Cortex of kidney (tissue), 1 donor: ENCODE results near the gene SPTBN1.

Experiments used
- DNase-seq: peaks from one replicate; lab custom pipeline; 2025; lab: John Stamatoyannopoulos, UW

SPTBN1 gene

DNA sequence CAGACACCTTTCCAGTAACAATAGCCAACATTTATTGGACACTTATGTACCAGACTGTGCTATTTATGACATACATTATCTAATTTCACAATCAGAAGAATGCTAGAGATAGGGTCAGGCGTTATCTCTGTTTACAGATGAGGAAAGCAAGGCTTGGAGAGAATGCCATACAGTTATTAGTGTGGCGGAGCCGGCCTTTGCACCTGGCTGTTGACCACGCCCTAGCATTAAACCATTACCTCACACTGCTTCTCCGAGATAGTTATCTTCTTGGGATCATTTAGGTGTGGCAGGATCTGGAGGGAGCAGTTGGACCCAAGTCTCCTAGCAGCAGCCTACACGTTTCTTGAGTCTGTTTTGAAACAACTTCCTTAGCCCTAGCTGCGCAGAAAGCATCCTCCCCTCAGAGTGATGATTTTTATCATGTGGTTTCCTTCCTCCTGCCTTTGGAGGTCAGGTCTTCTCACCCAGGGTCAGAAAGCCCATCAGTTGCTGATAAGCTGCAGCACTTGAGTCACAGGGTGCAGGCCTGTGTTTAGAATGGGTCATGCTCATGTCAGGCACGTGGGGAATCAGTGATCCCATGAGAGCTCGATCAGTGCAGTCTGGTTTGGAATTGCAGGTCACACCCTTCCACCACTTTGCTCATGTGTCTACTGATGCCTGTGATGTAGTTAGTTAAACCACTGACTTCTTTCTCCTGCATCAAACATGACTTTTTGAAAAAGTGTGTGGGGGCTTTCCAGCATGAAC, 118.2 kb downstream of the SPTBN1 start:
- no peak for DNase-seq

DNA sequence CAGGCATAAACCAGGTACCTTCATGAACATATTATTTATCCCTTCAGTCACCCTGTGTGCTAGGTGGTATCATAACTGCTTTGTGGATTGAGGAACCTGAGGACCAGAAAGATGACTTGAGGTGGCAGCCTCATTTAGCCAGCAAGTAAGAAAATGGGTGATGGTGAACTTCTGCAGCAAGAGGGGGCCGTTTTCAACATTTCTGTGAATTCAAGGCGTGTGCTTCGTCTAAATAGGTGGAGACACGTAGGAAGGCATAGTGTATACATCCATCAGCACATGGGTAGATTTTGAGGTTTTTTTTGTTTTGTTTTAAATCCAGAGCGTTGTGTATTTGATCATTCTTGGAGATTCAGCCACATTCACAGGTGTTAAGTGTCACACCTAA, 118.7 kb downstream of the SPTBN1 start:
- DNase-seq, result no peak

DNA sequence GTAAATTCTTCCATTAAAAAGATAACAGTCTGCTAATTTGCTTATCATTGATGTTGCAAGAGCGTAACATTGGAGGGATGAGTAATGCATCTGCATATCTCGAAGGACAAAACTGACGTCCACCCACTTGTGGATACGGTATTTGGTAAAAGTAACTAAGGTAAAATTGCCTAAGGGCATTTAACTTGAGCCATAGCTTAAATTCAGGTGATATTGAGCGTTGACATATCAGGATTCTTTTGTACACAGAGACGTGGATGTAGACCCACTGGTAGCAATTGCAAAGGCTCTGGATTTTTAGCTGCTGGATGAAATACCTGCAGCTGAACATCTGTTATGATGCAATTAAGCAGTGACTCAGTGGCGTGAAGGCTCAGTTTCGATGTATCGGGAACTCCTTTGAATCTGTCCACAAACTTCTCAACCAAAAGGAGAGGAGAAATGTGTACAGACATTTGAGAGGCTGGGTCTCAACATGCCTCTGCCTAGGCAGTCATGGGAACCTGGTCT, 119.3 kb downstream of the SPTBN1 start:
- no peak for DNase-seq

DNA sequence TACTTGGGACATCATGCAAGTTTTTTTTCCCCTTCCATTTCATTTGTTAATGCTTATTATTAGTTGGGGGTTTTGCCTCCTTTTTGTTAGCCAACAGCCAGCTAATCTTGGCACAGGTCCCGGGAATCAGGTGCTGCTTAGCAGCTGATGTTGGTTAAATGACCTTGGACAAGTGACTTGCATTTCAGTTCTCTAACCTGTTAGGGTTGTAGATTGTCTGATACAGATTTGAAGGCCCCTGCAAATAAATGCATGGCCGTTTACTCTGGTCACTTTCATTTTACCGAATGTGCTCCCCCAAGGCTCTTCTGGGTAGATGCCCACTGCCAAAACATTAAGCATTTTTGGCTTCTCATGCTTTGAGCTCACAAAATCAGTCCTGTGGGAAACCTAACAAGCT, 120.9 kb downstream of the SPTBN1 start:
- no peak for DNase-seq

DNA sequence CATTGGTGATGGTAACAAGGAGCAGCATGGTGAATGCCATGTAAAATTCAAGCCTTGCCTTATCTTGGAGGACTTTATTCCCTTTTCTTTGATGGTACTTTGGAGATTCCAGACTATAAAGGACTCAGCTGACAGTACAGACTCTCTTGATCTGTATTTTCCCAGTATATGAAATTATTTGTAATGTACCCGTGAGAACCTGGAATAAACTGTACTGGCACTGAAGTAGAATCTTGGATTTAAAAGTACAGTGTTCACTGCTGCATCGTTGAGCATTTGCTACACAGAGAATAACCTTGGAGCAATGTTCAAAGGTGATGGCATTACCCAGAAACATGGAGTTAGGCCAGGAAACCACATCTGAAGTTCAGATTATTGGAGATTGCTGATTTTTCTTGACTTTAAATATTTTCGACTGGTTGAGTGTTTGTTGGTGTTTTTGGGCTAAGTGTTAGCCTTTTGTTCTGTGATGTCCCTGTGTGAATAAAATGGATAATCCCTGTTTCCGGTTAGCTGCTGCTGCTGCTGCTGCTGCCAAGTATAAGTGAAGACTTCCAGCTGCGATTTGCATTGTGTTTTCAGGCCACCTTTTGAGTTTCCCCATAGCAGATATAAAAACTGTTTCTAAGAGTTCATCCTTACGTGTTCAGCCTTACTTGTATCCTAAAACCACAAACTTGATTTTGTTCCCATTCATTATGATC, 122.0 kb downstream of the SPTBN1 start:
- no peak for DNase-seq

DNA sequence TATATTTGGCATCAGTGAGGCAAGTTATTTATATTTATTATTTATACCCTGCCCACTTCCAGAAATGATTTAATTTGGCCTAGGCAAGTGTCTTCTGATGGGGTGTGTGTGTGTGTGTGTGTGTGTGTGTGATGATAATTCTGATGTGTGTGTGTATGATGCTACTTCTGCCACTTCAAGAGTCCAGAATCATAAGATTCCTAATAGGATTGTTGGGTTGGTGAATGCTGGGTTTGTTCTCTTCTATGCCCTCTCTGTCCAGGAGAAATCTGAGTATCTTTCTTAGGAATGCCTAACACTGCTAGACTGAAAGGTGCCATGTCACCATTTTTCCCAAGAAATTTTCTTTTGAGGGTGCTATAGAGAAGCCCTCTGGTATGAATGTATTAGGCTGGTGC, 122.5 kb downstream of the SPTBN1 start:
- no peak for DNase-seq

DNA sequence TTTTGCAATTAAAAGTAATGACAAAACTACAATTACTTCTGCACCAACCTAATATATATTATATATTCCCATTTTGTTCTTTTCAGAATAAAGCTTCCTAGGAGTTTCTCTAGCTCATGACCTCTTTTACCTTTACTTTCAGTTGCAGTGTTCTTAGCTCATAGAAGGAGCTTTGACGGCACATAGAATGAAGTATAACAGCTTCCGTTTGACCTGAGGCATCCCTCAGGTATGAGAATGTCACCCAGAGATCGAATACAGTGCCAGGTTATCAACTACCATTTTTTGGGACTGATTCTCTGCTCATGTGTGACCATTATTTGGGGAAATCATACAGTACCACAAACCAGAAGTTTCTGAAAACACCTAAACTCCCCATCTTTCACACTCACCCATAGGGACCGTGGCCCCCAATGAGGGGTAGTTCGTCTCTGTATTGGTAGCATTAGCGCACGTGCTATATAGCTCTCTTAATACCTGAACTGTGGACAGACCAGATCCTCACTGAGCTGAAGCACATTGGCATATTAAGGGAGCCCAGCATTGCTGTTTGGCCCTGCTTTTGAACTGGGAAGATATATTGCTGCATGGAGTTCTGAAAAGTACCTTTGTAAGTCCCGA, 123.0 kb downstream of the SPTBN1 start:
- no peak for DNase-seq

DNA sequence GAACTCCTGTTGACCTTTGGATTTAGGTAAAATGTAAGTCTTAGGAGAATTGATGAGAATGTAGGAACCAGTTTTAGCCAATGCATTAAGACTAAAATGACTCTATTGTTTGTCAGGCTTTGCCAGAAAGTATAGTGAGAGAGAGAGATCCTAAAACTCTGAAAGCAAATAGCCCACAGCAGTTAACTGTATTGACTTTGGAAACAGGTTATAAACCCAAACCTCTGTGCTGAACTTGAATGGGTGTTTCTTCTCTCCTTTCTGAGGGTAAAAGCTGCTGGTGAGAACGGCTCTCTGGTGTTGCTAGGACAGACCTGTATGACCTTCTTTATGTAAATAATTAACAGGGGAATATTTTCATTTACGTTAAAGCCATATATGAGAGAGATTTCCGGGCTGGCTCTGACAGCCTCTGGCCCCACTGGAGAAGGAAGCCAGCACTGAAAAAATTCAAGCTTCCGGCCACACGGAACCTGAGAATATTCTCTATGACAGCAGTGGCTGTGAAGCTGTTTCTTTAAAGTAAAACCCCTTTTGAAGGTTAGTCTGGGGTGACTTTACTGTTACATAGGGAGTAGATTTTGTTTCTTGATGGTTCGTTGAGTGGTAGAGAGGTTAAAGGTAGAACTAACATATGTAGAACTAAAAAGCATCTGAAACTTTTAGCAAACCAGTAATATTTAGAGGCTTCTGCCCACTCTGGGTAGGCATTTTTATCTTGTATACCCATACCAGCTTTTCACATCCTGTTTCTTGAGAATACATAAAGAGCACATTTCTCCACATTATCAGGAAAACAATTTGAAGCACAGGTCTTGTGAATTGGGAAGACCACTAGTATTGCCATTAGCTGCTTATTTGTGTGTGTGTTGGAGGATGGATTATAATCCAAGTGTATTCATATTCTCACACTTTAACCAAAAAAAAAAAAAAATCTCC, 123.8 kb downstream of the SPTBN1 start:
- no peak for DNase-seq

DNA sequence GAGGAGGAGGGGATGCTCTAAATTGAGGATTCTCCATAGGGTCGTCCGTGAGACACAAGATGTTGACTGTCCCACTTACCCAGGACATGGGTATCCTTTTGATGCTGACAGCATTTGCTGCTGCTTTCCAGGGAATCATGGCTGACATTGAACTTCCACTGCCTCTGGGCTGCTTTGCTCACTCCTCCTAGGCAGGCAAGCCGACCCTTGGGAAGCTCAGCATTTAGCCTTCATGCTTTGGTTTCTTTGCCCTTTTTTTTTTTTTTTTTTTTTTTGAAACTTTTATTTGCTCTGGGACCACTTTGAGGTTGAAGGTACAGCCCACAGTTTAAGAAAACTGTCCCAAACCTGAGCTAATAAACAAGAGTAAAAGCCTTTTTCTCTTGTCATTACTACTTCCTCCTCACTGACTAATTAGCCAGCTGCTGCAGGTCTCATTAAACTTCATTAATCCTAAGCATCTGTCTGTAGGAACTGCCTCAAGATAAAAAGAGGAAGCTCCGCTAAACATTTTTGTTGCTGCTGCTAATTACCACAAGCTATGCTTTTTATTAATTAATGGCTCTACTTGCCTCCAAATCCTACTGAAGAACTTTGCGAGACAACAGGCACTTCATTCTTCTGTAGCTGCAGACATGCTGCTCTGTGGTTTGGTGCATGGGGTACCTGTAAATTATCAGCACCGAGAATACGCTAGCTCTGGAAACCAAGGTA, 125.4 kb downstream of the SPTBN1 start:
- no peak for DNase-seq

DNA sequence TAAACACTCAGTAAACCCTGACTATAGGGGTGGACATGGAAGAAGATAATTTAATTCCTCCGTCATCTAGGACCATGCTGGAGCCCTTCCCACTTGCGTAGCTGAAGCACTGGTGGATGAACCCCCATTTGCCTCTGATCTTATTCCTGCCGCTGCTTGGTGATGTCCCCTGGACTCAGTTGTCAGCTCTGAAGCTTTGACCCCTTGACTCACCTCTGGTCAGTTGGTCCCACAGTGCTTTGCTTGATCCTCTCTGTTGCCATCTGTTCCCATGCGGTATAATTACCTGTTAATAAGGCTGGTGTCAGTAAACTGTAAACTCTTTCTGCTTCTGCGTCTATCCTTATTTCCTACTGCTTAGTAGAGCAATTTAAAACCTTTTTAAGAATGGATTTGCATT, 126.9 kb downstream of the SPTBN1 start:
- no peak for DNase-seq

DNA sequence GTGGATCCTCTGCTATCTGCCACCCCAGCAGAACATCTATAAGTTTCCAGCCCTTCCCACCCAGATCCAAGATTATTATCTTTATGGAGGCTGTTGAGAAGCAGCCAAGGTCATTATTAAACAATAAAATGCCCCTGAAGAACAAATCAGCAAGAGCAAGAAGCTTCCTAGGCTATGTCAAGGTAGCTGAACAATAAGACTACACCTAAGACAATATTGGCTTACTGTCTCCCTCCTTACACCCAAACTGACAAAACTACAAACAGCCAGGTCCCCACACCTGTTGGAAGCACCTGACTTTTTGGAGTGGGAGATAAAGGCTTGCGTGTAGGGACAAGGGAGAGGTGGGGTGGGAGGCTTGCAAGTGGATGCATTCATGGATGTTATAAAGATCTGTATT, 128.5 kb downstream of the SPTBN1 start:
- no peak for DNase-seq

DNA sequence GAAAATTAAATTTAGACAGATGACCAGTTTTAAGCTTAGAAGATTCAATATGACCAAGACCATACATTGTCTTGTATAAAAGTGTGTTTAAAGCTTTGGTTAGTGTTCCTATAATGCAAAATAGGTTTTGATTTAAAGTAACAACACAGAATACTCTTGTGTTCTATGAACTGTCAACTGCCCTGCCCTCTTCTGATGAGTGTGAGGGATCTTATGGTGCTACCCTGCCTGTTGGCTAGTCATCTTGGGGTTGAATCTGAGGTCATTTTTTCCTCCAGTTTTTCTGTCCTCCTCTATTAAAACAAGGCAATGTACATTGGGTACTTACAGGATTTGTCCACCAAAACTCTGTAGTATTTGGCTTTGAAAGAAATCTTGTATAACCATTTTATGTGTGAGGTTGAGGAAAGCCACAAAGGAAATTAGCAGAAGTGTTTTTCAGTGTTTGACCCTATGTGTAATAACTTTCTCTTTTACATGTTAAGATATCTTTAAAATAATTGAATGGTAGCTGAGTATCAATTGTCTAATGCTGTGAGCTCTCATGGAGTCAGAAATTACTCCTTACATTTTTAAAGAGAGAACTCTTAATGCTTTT, 129.1 kb downstream of the SPTBN1 start:
- DNase-seq, result no peak

DNA sequence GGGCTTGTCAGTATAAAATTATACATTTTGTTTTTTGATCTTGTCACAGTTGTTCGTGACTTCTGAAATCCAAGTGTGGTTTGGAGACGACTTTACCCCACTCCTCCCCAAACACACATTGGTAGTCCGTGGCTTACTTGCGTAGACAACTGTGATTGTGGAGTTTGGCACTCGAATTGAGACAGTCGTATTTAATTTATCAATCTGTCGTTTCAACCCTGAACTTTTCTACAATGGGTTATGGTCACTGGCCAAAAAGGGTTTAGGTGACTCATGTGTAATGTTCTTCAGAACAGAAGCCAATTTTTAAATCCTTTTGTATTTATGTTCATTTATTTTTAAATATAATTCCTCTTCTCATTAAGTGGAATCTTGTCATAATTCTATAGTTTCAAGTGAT, 129.9 kb downstream of the SPTBN1 start:
- DNase-seq, result no peak

DNA sequence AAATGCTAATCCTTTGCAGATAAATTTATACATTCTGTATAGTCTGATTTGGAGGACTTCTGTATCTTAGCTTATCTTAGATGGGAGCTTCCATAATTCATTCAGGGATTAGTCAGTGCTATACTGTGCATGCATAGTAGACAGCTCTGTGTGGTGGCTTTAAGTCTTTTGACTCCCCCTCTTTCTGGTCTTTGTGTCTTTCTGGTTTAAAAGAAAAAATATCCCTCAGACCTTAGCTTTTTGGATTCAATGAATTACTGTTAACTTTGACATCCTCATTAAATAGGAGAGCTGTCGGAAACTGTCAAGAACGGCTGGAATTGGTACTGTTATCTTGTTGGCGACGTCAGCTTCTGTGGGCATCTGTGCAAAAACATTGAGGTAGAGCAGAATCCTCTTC, 130.4 kb downstream of the SPTBN1 start:
- DNase-seq, result no peak

DNA sequence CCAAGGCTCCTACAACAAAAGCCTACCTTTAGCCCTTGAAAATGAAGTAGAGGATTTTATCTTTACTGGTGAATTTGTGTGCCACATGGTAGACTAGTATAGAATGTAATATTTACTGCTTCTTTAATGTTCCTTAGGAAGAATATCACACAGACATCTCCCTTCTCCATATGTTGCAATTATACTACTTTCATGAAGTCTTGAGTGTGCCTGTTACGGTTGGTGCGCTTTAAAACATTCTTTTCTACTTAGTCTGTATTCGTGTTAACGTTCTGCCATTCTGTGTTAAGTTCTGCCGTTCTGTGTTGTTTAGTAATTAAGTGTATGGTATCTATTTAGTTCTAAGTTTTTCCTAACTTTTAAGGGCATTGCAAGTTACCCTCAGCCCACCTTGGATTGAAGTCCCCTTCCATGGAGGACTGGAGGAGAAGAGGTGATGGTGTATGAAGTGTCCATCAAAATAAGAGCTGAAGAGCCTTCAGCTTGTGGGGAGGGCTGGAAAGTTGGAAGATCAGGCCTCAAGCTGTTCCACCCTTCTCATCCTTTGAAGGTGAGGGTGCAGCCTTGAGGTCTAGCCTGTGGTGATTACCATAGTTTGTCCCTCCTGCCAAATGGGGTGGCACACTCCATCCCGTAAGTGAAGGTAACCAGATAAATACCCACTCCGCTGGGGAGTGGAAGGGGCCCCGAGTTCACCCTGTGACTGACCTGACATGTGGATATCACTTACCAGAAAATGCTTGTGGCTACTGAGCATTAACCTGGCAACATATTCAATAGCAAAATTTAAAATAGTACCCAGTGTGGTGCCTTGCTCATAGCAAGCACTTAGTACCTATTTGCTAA, 131.3 kb downstream of the SPTBN1 start:
- DNase-seq, result no peak

DNA sequence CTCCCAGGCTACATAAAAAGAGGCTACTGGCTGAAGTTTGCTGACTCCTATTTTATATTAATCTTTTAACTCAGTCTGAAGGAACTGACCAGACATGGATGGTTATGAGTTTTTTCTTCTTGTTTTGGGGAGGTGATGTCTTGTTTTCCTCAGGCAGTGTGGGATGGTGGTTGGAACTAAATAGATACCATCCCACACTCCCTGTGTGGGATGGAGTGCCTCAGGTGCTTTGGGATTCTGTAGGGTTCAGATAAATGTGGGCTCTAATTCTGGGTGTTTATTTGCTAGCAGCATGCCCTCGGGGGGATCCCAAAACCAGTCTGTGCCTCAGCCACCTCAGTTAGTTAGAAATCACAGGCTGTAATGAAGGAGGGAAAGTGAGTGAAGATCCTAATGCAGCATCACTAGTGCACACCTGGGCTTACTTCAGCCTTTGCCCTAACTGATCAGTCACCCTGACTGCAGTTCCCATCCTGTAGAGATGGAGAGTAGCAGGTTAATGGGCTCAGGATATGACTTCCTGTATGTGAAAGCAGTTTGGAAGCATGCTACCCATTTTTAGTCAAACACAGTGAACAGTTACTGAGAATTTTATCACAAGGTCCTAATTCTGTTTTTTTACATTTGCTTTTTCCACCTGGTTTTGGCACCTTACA, 132.2 kb downstream of the SPTBN1 start:
- no peak for DNase-seq

DNA sequence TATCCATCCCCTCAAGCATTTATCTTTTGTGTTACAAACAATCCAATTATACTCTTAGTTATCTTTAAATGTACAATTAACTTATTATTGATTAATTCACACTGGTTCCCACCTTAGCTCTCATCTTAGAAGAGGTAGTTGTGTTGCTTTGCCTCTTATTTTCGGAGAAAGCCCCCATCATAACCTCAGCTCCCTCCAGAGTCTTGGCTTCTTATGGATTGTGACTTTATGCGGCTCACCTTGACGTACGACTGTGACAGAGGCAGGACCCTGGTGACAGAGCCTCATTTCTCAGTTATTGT, 132.9 kb downstream of the SPTBN1 start:
- no peak for DNase-seq

DNA sequence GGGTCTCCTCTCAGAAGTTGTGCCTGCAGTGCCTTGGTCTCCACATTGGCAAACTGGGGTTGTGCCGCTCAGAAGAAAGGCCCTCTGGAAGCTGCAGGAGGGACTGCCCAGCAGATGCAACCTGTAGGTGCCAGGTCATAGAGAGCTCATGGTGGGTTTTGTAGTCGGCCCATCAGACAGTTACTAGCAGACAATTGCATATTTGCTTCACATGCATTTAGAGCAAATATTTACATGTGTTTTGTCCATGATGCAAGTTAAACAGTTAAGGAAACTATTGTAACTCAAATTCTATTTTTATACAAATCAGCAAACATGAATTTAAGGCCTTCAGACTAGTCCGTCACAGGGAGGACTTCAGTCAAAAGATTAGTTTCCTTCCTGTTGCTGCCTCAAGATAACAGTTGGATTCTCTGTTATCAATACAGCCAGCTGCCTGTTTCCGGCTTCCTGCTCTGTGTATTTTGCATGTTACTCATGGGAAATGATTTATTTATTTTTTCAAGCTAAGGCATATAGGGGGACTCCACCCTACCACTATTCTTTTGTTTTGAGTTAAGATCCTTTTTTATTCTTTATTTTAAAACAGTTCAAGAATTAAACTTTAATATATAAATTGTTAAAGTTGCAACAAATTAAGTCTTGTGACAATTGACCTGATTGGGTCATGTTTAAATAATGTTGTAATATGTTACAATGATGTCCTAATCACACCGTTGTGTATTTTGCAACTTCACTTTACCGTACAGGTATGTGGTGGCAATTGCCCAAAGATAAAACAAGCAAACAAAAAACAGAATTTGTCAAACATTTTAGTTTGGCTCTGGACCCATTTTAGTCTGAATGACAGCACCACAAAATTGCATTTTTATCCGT, 133.5 kb downstream of the SPTBN1 start:
- DNase-seq, result no peak
